ENCODE measurements around the gene CLRN1. TPM values are rescaled to one million over a fixed set of nuclear protein-coding genes. Genes with fewer than 3 reads are reported as not detected.

CLRN1 gene
- total RNA-seq, 4 donors from 2014 or later = not detected

DNA sequence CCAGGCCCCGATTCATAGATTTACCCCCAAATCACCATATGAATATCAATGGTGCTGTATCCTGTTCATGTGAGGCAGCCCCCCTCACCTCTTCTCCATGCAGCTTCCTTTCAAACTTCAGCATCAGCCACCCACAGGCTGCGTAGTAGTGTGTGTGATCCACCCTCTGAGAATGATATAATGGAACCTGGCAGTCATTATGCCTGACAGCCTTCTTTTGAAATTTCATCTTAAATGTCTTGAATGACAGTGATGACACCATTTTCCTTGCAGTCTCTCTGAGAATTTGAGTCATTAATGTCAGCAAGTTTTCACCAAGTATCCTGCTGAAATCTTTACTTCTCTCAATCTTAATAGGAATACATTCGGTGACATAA is 3.5 kb upstream of the CLRN1 start:
- WGBS = 78% methylated on average over 3 of the region's 3 CpGs
- Histone ChIP-seq H3K9me3 (no peaks in the 10 kb centered on the region), H3K36me3 (no peaks in the 10 kb centered on the region), H3K27ac (no peak overlapping the region), H3K27me3 (peaks cover 7% of the 10 kb centered on the region), H3K4me1 (no peaks in the 10 kb centered on the region), H3K4me3 (no peak overlapping the region)
- TF ChIP-seq POLR2A (IDR thresholded peaks at IDR 0.05) (no peak), EP300 (IDR thresholded peaks at IDR 0.05) (no peak), POLR2AphosphoS5 (IDR thresholded peaks at IDR 0.05) (no peak)
- TF ChIP-seq, protein P1, sequence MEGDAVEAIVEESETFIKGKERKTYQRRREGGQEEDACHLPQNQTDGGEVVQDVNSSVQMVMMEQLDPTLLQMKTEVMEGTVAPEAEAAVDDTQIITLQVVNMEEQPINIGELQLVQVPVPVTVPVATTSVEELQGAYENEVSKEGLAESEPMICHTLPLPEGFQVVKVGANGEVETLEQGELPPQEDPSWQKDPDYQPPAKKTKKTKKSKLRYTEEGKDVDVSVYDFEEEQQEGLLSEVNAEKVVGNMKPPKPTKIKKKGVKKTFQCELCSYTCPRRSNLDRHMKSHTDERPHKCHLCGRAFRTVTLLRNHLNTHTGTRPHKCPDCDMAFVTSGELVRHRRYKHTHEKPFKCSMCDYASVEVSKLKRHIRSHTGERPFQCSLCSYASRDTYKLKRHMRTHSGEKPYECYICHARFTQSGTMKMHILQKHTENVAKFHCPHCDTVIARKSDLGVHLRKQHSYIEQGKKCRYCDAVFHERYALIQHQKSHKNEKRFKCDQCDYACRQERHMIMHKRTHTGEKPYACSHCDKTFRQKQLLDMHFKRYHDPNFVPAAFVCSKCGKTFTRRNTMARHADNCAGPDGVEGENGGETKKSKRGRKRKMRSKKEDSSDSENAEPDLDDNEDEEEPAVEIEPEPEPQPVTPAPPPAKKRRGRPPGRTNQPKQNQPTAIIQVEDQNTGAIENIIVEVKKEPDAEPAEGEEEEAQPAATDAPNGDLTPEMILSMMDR (IDR thresholded peaks at IDR 0.05) = no peak
- no peak for DNase-seq (ENCODE audit: low spot score in 2 of 2)

DNA sequence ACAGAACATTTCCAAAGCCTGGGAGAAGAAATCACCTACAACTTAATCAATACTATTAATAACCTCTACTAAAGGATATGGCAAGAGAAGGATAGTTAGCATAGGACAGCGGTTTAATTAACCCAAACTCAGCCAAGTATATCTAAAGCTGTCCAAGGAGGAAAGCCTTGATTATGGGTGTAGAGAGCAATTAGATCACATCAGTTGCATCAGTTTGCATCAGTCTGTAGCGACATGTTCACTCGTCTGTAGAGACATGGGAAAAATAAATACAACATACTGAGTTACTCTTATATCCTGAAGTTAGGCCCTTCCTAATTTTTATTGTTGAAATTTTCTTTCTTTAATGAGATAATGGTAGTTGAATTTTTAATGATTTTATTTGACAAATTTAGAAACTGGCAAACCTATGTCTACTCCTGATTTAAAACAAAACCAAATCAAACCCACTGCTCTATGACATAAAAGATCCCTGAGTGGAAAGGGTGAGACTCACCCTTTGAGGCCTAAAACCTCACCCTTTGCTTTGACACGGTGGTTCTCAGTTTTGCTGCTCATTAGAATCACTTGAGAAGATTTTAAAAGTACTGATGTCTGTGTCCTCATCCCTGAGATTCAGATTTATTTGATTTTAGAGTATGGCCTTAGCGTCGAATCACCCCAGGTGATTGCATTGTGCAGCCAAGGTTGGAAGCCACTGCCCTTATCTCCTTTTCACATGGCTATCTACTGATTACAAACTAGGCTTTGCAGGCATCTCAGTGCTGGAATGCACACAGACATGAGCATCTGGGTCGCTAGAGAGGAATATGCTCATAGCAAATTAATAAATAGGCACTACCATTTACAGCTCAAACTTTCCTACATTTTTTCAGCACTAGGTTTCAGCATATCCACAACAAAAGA is 2.8 kb upstream of the CLRN1 start:
- no peak for DNase-seq (ENCODE audit: low spot score in 2 of 2)
- H3K4me3 ChIP-seq = no peak overlapping the region
- no peaks in the 10 kb centered on the region for H3K36me3 ChIP-seq
- 77% methylated on average over 7 of the region's 7 CpGs for WGBS
- H3K9me3 ChIP-seq = no peaks in the 10 kb centered on the region
- H3K27ac ChIP-seq = no peak overlapping the region
- TF ChIP-seq POLR2A (IDR thresholded peaks at IDR 0.05) (no peak), EP300 (IDR thresholded peaks at IDR 0.05) (no peak), POLR2AphosphoS5 (IDR thresholded peaks at IDR 0.05) (no peak)
- TF ChIP-seq, protein P1 (IDR thresholded peaks at IDR 0.05) = no peak
- peaks cover 8% of the 10 kb centered on the region for H3K27me3 ChIP-seq
- no peaks in the 10 kb centered on the region for H3K4me1 ChIP-seq

DNA sequence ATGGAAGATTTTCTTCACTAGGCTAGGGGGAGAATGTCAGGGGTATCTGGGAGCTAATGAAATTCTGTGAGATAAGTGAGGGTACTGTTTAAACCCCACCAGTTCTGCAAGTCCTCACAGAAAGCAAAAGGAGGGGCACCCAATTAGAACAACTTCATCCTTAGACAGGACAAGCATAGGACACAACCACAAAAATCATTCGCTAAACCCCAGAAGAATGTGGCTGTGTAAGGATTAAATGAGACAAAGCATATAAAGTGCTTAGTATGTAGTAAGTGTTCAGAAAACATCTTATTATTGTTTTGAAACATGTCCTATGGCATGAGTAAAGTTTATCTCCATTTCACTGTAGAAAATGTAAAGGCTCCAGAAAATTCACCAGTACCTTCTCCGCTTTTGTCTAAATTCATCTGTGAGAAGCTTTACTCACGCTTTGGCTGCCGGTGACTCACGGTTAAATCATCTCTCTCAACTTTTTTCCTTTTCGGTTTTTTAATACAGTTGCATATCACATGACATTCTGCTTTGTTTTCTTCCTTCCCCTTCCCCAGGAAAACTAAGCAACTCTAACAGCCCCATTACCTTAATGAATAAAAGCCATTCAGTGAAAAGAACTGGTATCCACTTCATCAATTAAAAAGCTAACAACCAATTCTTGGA is 1.7 kb downstream of the CLRN1 start:
- WGBS = 70% methylated on average over 6 of the region's 6 CpGs
- TF ChIP-seq, protein P1 (IDR thresholded peaks at IDR 0.05) = no peak
- TF ChIP-seq POLR2A (IDR thresholded peaks at IDR 0.05) (no peak), POLR2AphosphoS5 (IDR thresholded peaks at IDR 0.05) (no peak), EP300 (IDR thresholded peaks at IDR 0.05) (no peak)
- Histone ChIP-seq H3K27ac (no peak overlapping the region), H3K9me3 (no peaks in the 10 kb centered on the region), H3K36me3 (no peaks in the 10 kb centered on the region), H3K4me3 (no peak overlapping the region), H3K4me1 (no peaks in the 10 kb centered on the region), H3K27me3 (peaks cover 8% of the 10 kb centered on the region)
- no peak for DNase-seq (ENCODE audit: low spot score in 2 of 2)

DNA sequence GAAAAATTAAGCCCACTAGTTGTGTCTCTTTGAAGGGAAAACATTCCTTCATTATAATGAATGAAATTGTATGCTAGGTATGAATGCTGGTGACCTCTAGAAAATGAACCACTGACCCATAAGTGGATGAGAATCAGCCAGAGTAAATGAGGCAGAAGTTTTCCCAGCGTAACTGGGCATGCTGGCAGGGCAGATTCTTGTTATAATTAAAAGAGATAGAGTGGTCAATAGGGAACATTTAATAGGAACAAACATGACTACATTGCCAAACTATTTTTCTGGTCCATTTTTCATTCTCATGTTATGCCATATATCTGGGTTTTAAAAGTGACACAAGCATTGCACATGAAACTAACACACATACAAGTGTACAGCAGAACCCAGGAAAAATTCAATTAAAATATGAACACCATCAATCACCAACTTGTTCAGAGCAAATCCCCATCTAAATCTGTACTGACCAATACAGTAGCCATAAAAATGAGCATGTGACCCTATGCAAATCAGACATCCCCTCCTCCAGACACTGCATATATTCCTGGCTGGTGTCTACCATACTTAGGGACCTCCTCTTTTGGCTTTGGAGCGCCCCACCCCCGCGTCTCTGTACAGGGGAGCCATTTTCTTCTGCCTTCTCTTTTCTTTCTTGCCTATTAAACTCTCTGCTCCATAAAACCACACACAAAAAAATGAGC is 4.0 kb downstream of the CLRN1 start:
- H3K36me3 ChIP-seq = no peaks in the 10 kb centered on the region
- no peak overlapping the region for H3K4me3 ChIP-seq
- no peaks in the 10 kb centered on the region for H3K4me1 ChIP-seq
- 86% methylated on average over 4 of the region's 4 CpGs for WGBS
- peaks cover 8% of the 10 kb centered on the region for H3K27me3 ChIP-seq
- TF ChIP-seq POLR2A (IDR thresholded peaks at IDR 0.05) (no peak), POLR2AphosphoS5 (IDR thresholded peaks at IDR 0.05) (no peak), EP300 (IDR thresholded peaks at IDR 0.05) (no peak)
- TF ChIP-seq, protein P1 (IDR thresholded peaks at IDR 0.05) = no peak
- H3K27ac ChIP-seq = no peak overlapping the region
- H3K9me3 ChIP-seq = no peaks in the 10 kb centered on the region
- DNase-seq (ENCODE audit: low spot score in 2 of 2) = no peak

DNA sequence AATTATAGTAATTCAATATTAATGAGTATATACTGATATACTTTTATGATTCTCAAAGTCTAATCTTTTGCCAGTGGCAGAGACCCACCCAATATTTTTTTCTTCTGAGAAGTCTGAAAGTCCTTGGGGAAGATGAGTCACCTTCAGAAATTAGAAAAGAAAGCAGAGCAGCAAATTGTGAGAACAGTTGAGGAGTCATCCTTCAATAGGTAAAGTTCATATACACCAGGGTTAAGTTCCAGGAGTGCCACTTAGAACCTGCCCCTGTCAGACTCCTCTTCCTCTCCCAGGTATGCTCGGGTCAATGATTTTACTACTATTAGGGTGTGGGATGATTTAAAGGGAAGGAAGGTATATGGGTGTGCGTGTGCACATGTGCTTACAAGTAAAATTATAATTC is 7.1 kb downstream of the CLRN1 start:
- no peaks in the 10 kb centered on the region for H3K4me1 ChIP-seq
- TF ChIP-seq, protein P1 (IDR thresholded peaks at IDR 0.05) = no peak
- TF ChIP-seq POLR2A (IDR thresholded peaks at IDR 0.05) (no peak), POLR2AphosphoS5 (IDR thresholded peaks at IDR 0.05) (no peak), EP300 (IDR thresholded peaks at IDR 0.05) (no peak)
- H3K36me3 ChIP-seq = no peaks in the 10 kb centered on the region
- H3K9me3 ChIP-seq = no peaks in the 10 kb centered on the region
- peaks cover 13% of the 10 kb centered on the region for H3K27me3 ChIP-seq
- no peak overlapping the region for H3K4me3 ChIP-seq
- H3K27ac ChIP-seq = no peak overlapping the region
- no peak for DNase-seq (ENCODE audit: low spot score in 2 of 2)
- 71% methylated on average over 2 of the region's 2 CpGs for WGBS
